Lower leg skin (tissue), 3 donors: ENCODE measurements around the gene WFDC10A.

Experiments
- CTCF ChIP-seq, 3 donors: fragments of 450-650 bp; IDR thresholded peaks; one replicate each; pipeline ENCODE4 v1.5.1; 2016; ENCODE audit warnings: antibody characterized with exemption in 3 of 3, mild to moderate bottlenecking in 3 of 3, moderate library complexity in 2 of 3
- POLR2A ChIP-seq, 2 donors: fragments of 450-650 bp; IDR thresholded peaks; one replicate each; pipeline ENCODE4 v1.6.1; 2016 to 2017; ENCODE audit warnings: antibody characterized with exemption in 2 of 2, mild to moderate bottlenecking in 1 of 2, moderate library complexity in 1 of 2

DNA sequence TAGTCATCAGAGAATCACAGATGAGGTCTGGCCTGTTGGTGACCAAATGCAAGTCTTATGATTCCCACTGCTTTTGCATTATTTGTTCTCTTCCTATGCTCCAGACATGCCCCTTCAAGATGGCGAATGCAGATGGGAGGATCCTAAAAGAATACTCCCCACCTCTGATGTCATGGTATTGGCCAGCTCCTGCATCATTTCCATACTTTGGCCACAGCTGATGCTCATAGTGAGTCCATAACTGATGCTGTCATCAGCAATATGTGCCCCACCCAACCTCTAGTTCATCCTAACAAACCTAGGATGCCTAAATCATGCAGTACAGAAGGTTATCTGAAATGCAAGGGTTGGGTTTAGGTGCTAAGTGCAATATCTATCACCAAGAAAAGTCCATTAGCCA, 7.0 kb downstream of the WFDC10A start:
- TF ChIP-seq POLR2A (IDR thresholded peaks at IDR 0.05) (no peak), CTCF (IDR thresholded peaks at IDR 0.05) (no peak)
